Endothelial cell of umbilical vein (primary cell): ENCODE measurements around the gene GALNT12. TPM values are rescaled to one million over a fixed set of nuclear protein-coding genes. Genes with fewer than 3 reads are reported as not detected.

ENCODE experiments used
- BruUV-seq: library from RNA; stranded (reverse); fragments of 400-500 nt; replicated peaks from 2 replicates; lab custom pipeline; 2021; lab: Mats Ljungman, UMichigan
- CTCF ChIA-PET: fragments of 300-600, 350-600 bp; sonication (Branson Sonifier 250); formaldehyde crosslinking; loops from one replicate; lab custom pipeline; 2021; ENCODE audit warnings: antibody characterized with exemption, inconsistent platforms; lab: Charles Lee
- POLR2A ChIA-PET: fragments of 300-600, 350-600 bp; sonication (Branson Sonifier 250); formaldehyde crosslinking; loops from one replicate; lab custom pipeline; 2021; ENCODE audit warnings: antibody characterized with exemption, inconsistent platforms; lab: Charles Lee
- DNase-seq: peaks from one replicate; pipeline ENCODE4 v3.0.0-alpha.2; 2011; ENCODE audit warnings: low read depth, low spot score
- FAIRE-seq: peaks from 2 replicates; lab custom pipeline; 2011; peaks lifted over from hg19 to GRCh38; lab: Jason Lieb, UNC
- H2AFZ ChIP-seq: 2 replicates; pipeline ENCODE4 v1.6.0; 2012; ENCODE audit warnings: low read depth, low read length, control low read depth, inconsistent platforms
- H3K27ac ChIP-seq: 2 replicates; pipeline ENCODE4 v1.5.1; 2011; ENCODE audit warnings: low read depth, mild to moderate bottlenecking, control low read depth, low read length, moderate library complexity; ENCODE audit not compliant: insufficient read depth
- H3K27me3 ChIP-seq, 2 experiments: 2 replicates each; pipeline versions ENCODE4 v1.6.0 to v1.6.1; 2011; ENCODE audit warnings: low read length in 2 of 2, mixed read lengths in 1 of 2; ENCODE audit not compliant: control insufficient read depth in 2 of 2, insufficient read depth in 2 of 2
- H3K36me3 ChIP-seq, 2 experiments: 2 replicates in 1 of 2; 3 replicates in 1 of 2; pipeline ENCODE4 v1.5.1; 2011; ENCODE audit warnings: low read length in 2 of 2, mild to moderate bottlenecking in 1 of 2, moderate library complexity in 1 of 2; ENCODE audit not compliant: control insufficient read depth in 2 of 2, insufficient read depth in 2 of 2; ENCODE audit errors: extremely low read depth in 1 of 2
- H3K4me1 ChIP-seq: 3 replicates; pipeline ENCODE4 v1.5.1; 2011; ENCODE audit warnings: mild to moderate bottlenecking, low read length; ENCODE audit not compliant: control insufficient read depth, insufficient read depth; ENCODE audit errors: extremely low read depth
- H3K4me2 ChIP-seq: 2 replicates; pipeline ENCODE4 v1.6.1; 2011; ENCODE audit warnings: low read length, control low read depth, mixed read lengths; ENCODE audit not compliant: insufficient read depth
- H3K4me3 ChIP-seq, 3 experiments: fragments of 200-600 bp in 1 of 3; sonication (generic), shearing (Covaris generic) in 1 of 3; replicated peaks in 1 of 3; 2 replicates each; pipeline ENCODE4 v1.5.1; 2011 to 2016; ENCODE audit warnings: control low read depth in 3 of 3, low read length in 3 of 3, mild to moderate bottlenecking in 2 of 3, inconsistent platforms in 1 of 3, low read depth in 1 of 3, moderate library complexity in 1 of 3; ENCODE audit not compliant: insufficient read depth in 1 of 3
- H3K79me2 ChIP-seq: 2 replicates; pipeline ENCODE4 v1.6.0; 2012; ENCODE audit warnings: low read length, inconsistent platforms; ENCODE audit not compliant: control insufficient read depth, insufficient read depth
- H3K9ac ChIP-seq: replicated peaks from 2 replicates; pipeline ENCODE3; 2011; ENCODE audit warnings: low read length, control low read depth; ENCODE audit not compliant: insufficient read depth; ENCODE audit errors: extremely low read depth
- H3K9me1 ChIP-seq: replicated peaks from 3 replicates; pipeline ENCODE4 v1.6.0; 2011; ENCODE audit warnings: mild to moderate bottlenecking, low read length; ENCODE audit not compliant: control insufficient read depth, insufficient read depth; ENCODE audit errors: extremely low read depth
- H3K9me3 ChIP-seq: replicated peaks from 2 replicates; pipeline ENCODE4 v1.5.1; 2012; ENCODE audit warnings: low read length, inconsistent platforms; ENCODE audit not compliant: control insufficient read depth, insufficient read depth
- H4K20me1 ChIP-seq: replicated peaks from 2 replicates; pipeline ENCODE3; 2011; ENCODE audit warnings: mild to moderate bottlenecking, low read length; ENCODE audit not compliant: control insufficient read depth, insufficient read depth; ENCODE audit errors: extremely low read depth
- CTCF ChIP-seq, 2 donors: IDR thresholded peaks; 1 replicate in 1 of 2; 2 replicates in 1 of 2; pipeline ENCODE4 v1.5.1; 2011; ENCODE audit warnings: low read length in 2 of 2, mild to moderate bottlenecking in 2 of 2, moderate library complexity in 2 of 2, control low read depth in 1 of 2, inconsistent platforms in 1 of 2, low read depth in 1 of 2; ENCODE audit not compliant: insufficient read depth in 1 of 2; ENCODE audit errors: extremely low read depth in 1 of 2
- EZH2 ChIP-seq: IDR thresholded peaks from 2 replicates; pipeline ENCODE4 v1.6.1; 2012; ENCODE audit warnings: borderline replicate concordance, low read depth, mild to moderate bottlenecking, moderate library complexity, low read length, inconsistent platforms; ENCODE audit not compliant: severe bottlenecking
- FOS ChIP-seq: IDR thresholded peaks from 2 replicates; pipeline ENCODE4 v1.6.1; 2011; ENCODE audit warnings: mild to moderate bottlenecking, low read length, moderate library complexity, borderline replicate concordance; ENCODE audit not compliant: insufficient read depth
- GATA2 ChIP-seq: IDR thresholded peaks from 2 replicates; pipeline ENCODE4 v1.7.0; 2011; ENCODE audit warnings: low read depth, mild to moderate bottlenecking, moderate library complexity, mixed read lengths, low read length; ENCODE audit not compliant: insufficient read length, insufficient read depth
- JUN ChIP-seq: IDR thresholded peaks from 2 replicates; pipeline ENCODE4 v1.6.1; 2011; ENCODE audit warnings: borderline replicate concordance, low read depth; ENCODE audit not compliant: insufficient read length, insufficient read depth
- MAX ChIP-seq: IDR thresholded peaks from 2 replicates; pipeline ENCODE4 v1.6.1; 2011; ENCODE audit not compliant: insufficient read depth, insufficient read length
- MYC ChIP-seq: IDR thresholded peaks from one replicate; pipeline ENCODE4 v1.6.1; 2011; ENCODE audit warnings: mild to moderate bottlenecking, low read depth, low read length
- POLR2A ChIP-seq: IDR thresholded peaks from 2 replicates; pipeline ENCODE4 v1.6.1; 2012; ENCODE audit warnings: low read depth, mild to moderate bottlenecking, control low read depth, low read length
- POLR2AphosphoS5 ChIP-seq: IDR thresholded peaks from 2 replicates; pipeline ENCODE4 v1.6.1; 2012; ENCODE audit warnings: low read depth, mild to moderate bottlenecking, control low read depth, low read length, moderate library complexity; ENCODE audit not compliant: insufficient read depth
- dilution Hi-C: fragments of 300-500 bp; cut with MboI; formaldehyde crosslinking; loops from one replicate; pipeline ENCODE4 v1.15.0; 2019; ENCODE audit warnings: low sequenced_read_pairs; ENCODE audit not compliant: extremely low pct_ligation_motif_present
- intact Hi-C: fragments of 100-400 bp; cut with micrococcal nuclease; formaldehyde crosslinking; loops from one replicate; pipeline ENCODE4 v1.10.0; 2022
- polyA plus RNA-seq, 4 experiments: library from polyadenylated mRNA; depleted of rRNA in 3 of 4; stranded (reverse) in 3 of 4; unstranded in 1 of 4; fragments of >200 nt; gene quantifications; 2 replicates each; pipeline versions ENCODE4 v1.2.1 to v1.2.3, GENCODE V29; 2011 to 2012; ENCODE audit warnings: missing spikeins in 1 of 4
- total RNA-seq: library from RNA; stranded (reverse); gene quantifications from 2 replicates; pipeline ENCODE4 v1.2.3, GENCODE V29; 2021

Gene GALNT12
- total and polyA plus RNA-seq, 2 donors (not counting 3 experiments of a cell fraction or from before 2014, with no cell fraction given), result 0.26 to 0.44 TPM

- no TSS peak for BruUV-seq
- H3K27ac ChIP-seq, result no peak overlapping the region
- no peaks in the 10 kb centered on the region for H3K36me3 ChIP-seq
- ChIA-PET CTCF (no interaction called here), POLR2A (no interaction called here)
- no peaks in the 10 kb centered on the region for H3K9me1 ChIP-seq
- FAIRE-seq (no peak), DNase-seq (no peak)
- no peak overlapping the region for H3K9ac ChIP-seq
- TF ChIP-seq GATA2, result no peak
- TF ChIP-seq CTCF (IDR thresholded peaks at IDR 0.05; ENCODE audit: extremely low read depth in 1 of 2, insufficient read depth in 1 of 2, low read depth in 1 of 2, low read length in 2 of 2), result no peak
- TF ChIP-seq POLR2AphosphoS5, result no peak
- TF ChIP-seq FOS, result no peak
- TF ChIP-seq EZH2, result no peak
- TF ChIP-seq JUN, result no peak
- no peak for TF ChIP-seq POLR2A
- no peak for TF ChIP-seq MYC
- no peak for TF ChIP-seq MAX
- H3K4me1 ChIP-seq, result peaks cover 16% of the 10 kb centered on the region
- no peaks in the 10 kb centered on the region for H4K20me1 ChIP-seq
- no peak overlapping the region for H2AFZ ChIP-seq
- no peaks in the 10 kb centered on the region for H3K79me2 ChIP-seq
- intact Hi-C loops (no loop called here), dilution Hi-C loops (no loop called here)
- H3K4me3 ChIP-seq, result no peak overlapping the region
- peaks cover 9 to 13% of the 10 kb centered on the region in 2 experiments for H3K27me3 ChIP-seq
- no peaks in the 10 kb centered on the region for H3K9me3 ChIP-seq
- H3K4me2 ChIP-seq, result no peak overlapping the region
Observed at GRCh38 chr9:98888801-98889421, 81.4 kb downstream of the GALNT12 start.
